Mesenchymal stem cell (in vitro differentiated cells and primary cell): Measurements from ENCODE around the gene CA10.

ENCODE experiments used
- DNase-seq: peaks from one replicate; pipeline ENCODE4 v3.0.0-alpha.2; 2013
- H2AFZ ChIP-seq: one replicate; pipeline ENCODE4 v1.6.1; 2013; ENCODE audit warnings: low read depth, mild to moderate bottlenecking, control low read depth, inconsistent platforms, low read length, moderate library complexity
- H2AK5ac ChIP-seq: 2 replicates; pipeline ENCODE4 v1.6.1; 2013; ENCODE audit warnings: low read length, moderate library complexity, mild to moderate bottlenecking, inconsistent platforms; ENCODE audit not compliant: severe bottlenecking
- H2BK120ac ChIP-seq: one replicate; pipeline ENCODE4 v1.6.1; 2013; ENCODE audit warnings: low read depth, mild to moderate bottlenecking, inconsistent platforms, low read length, moderate library complexity
- H2BK12ac ChIP-seq, 2 experiments: one replicate each; pipeline ENCODE4 v1.6.1; 2013; ENCODE audit warnings: inconsistent platforms in 2 of 2, low read length in 2 of 2, mild to moderate bottlenecking in 2 of 2, moderate library complexity in 2 of 2, control low read depth in 1 of 2
- H2BK15ac ChIP-seq: one replicate; pipeline ENCODE4 v1.6.1; 2013; ENCODE audit warnings: mild to moderate bottlenecking, low read depth, inconsistent platforms; ENCODE audit not compliant: poor library complexity, severe bottlenecking
- H2BK5ac ChIP-seq: 2 replicates; pipeline ENCODE4 v1.6.1; 2013; ENCODE audit warnings: low read depth, mild to moderate bottlenecking, low read length, control low read depth, inconsistent platforms; ENCODE audit not compliant: poor library complexity, severe bottlenecking
- H3K14ac ChIP-seq, 2 experiments: one replicate each; pipeline ENCODE4 v1.6.1; 2013; ENCODE audit warnings: inconsistent platforms in 2 of 2, low read length in 2 of 2, control low read depth in 1 of 2, mild to moderate bottlenecking in 1 of 2, moderate library complexity in 1 of 2
- H3K18ac ChIP-seq, 2 experiments: one replicate each; pipeline ENCODE4 v1.6.1; 2013; ENCODE audit warnings: inconsistent platforms in 2 of 2, low read length in 2 of 2, control low read depth in 1 of 2, low read depth in 1 of 2, mild to moderate bottlenecking in 1 of 2
- H3K23ac ChIP-seq, 2 experiments: one replicate each; pipeline ENCODE4 v1.6.1; 2013; ENCODE audit warnings: inconsistent platforms in 2 of 2, low read length in 2 of 2, mild to moderate bottlenecking in 2 of 2, moderate library complexity in 2 of 2, control low read depth in 1 of 2
- H3K27ac ChIP-seq: 2 replicates; pipeline ENCODE4 v1.5.1; 2013; ENCODE audit warnings: mild to moderate bottlenecking, moderate library complexity, low read length, control low read depth, inconsistent platforms; ENCODE audit not compliant: poor library complexity, severe bottlenecking
- H3K27me3 ChIP-seq, 2 experiments: 2 replicates each; pipeline versions ENCODE4 v1.6.1 to v1.7.0; 2013; ENCODE audit warnings: low read length in 2 of 2, mild to moderate bottlenecking in 2 of 2, moderate library complexity in 2 of 2, control low read depth in 1 of 2, inconsistent platforms in 1 of 2; ENCODE audit not compliant: control insufficient read depth in 1 of 2, insufficient read depth in 1 of 2
- H3K36me3 ChIP-seq, 2 experiments: 2 replicates each; pipeline versions ENCODE4 v1.6.1 to v1.7.0; 2013; ENCODE audit warnings: low read length in 2 of 2, control low read depth in 1 of 2, inconsistent platforms in 1 of 2, low read depth in 1 of 2, mild to moderate bottlenecking in 1 of 2; ENCODE audit not compliant: insufficient read depth in 2 of 2, control insufficient read depth in 1 of 2
- H3K4ac ChIP-seq, 2 experiments: one replicate each; pipeline ENCODE4 v1.6.1; 2013; ENCODE audit warnings: inconsistent platforms in 2 of 2, low read length in 2 of 2, mild to moderate bottlenecking in 2 of 2, moderate library complexity in 2 of 2, control low read depth in 1 of 2, low read depth in 1 of 2
- H3K4me1 ChIP-seq: 2 replicates; pipeline ENCODE4 v1.6.1; 2013; ENCODE audit warnings: low read depth, low read length, control low read depth; ENCODE audit not compliant: control insufficient read depth, insufficient read depth
- H3K4me2 ChIP-seq: 2 replicates; pipeline ENCODE4 v1.6.1; 2013; ENCODE audit warnings: low read length, mild to moderate bottlenecking, inconsistent platforms; ENCODE audit not compliant: poor library complexity, severe bottlenecking
- H3K4me3 ChIP-seq, 2 experiments: 2 replicates each; pipeline versions ENCODE4 v1.5.1 to v1.7.0; 2013; ENCODE audit warnings: low read length in 2 of 2, mild to moderate bottlenecking in 2 of 2, control low read depth in 1 of 2, low read depth in 1 of 2; ENCODE audit not compliant: insufficient read depth in 1 of 2
- H3K79me1 ChIP-seq: replicated peaks from 2 replicates; pipeline ENCODE4 v1.6.1; 2013; ENCODE audit warnings: mild to moderate bottlenecking, control low read depth, low read length, inconsistent platforms; ENCODE audit not compliant: poor library complexity, severe bottlenecking
- H3K9ac ChIP-seq: 2 replicates; pipeline ENCODE4 v1.7.0; 2013; ENCODE audit warnings: mild to moderate bottlenecking, low read length, moderate library complexity
- H3K9me3 ChIP-seq: 2 replicates; pipeline ENCODE4 v1.7.0; 2013; ENCODE audit warnings: mild to moderate bottlenecking, low read length; ENCODE audit not compliant: control insufficient read depth
- H4K8ac ChIP-seq: one replicate; pipeline ENCODE4 v1.6.1; 2013; ENCODE audit warnings: inconsistent platforms, mild to moderate bottlenecking, low read length, moderate library complexity
- H4K91ac ChIP-seq: one replicate; pipeline ENCODE4 v1.6.1; 2013; ENCODE audit warnings: mild to moderate bottlenecking, low read length, inconsistent platforms
- WGBS: methylation state at CpG from one replicate; pipeline ENCODE4 v1.1.7; 2013; ENCODE audit warnings: mixed read lengths; 5-methylcytosine and 5-hydroxymethylcytosine counted together

The CA10 gene

DNA sequence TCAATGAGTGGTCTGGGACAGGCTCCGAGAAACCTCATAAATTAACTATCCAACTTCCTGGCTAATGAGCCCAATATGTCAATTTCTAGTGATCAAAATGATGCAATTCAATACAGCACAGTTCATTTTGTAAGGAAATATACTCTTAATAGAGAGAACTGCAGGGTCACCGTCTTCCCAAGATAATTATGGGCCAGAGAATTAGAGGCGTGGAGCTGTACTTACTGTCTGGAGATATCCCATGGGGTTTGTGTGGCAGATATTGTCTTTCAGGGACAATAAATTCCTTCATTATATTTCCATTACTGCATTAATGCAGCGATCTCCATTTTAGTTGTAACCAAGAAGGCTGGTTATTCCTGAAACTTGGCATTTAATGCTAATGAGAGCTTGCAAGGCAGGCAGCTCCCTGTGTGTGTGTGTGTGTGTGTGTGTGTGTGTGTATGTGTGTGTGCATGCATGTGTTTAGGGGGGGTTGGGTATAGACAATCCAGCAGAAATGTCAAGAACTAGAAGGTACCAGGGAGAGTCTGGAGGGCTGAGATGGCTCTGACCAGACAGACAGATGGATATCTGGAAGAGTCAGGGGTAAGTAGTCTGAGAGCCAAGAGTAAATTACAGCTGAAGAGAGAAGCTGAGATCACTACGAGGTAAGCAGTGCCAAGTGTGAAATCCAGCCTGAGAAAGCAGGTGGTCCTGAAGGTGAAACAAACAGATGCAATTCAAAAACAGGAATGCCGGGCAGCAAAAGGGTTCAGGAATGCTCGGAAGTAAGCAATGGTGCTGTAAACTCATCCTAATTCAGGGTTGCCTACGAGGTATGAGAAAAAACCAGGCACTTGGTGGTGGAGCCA, 393.0 kb downstream of the CA10 start:
- Histone ChIP-seq H3K4ac (no peak overlapping the region), H3K14ac (no peak overlapping the region), H2BK120ac (no peak overlapping the region), H2AFZ (no peak overlapping the region), H3K27me3 (peaks cover 0 to 6% of the 10 kb centered on the region in 2 experiments), H3K27ac (no peak overlapping the region), H4K91ac (no peak overlapping the region), H2AK5ac (no peak overlapping the region), H3K23ac (no peak overlapping the region), H2BK12ac (no peak overlapping the region), H3K4me3 (no peak overlapping the region), H3K4me1 (no peaks in the 10 kb centered on the region), H3K79me1 (no peaks in the 10 kb centered on the region), H3K9me3 (no peaks in the 10 kb centered on the region), H3K18ac (no peak overlapping the region), H2BK15ac (no peak overlapping the region), H2BK5ac (no peak overlapping the region), H3K36me3 (no peaks in the 10 kb centered on the region), H4K8ac (no peak overlapping the region), H3K4me2 (no peak overlapping the region), H3K9ac (no peak overlapping the region)
- WGBS, result 57% methylated on average over 6 of the region's 8 CpGs
- no peak for DNase-seq

DNA sequence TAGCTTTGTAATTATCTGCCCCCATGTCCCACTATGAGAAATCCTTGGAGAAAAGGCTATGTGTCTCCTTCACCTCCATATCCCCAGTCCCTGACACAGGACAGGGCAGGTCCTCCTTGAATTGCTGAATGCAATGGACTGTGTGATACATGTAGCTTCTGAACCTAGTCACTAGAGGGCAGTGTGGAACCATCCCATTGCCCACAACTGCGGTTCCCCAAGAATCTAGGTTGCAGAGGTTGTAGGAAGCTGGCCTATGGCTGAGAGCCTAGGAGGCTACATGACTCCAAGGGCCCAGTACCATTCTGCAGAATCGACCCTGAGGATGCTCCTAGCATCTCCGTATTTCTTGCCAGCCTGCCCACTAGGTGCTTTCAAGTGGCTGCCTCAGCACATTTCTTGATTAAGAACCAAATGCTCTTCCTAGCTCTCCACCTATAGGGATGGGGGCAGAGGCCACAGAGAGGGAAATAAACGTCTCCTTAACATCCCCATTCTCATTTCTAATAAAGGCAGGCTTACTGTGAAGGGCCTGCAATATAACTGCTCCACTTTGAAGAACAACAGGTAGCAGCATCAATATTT, 394.0 kb downstream of the CA10 start:
- peaks cover 0 to 6% of the 10 kb centered on the region in 2 experiments for H3K27me3 ChIP-seq
- no peak overlapping the region for H3K4me3 ChIP-seq
- H2BK15ac ChIP-seq, result no peak overlapping the region
- H3K27ac ChIP-seq, result no peak overlapping the region
- H3K79me1 ChIP-seq, result no peaks in the 10 kb centered on the region
- no peaks in the 10 kb centered on the region for H3K9me3 ChIP-seq
- peak; percentile 47 for DNase-seq
- no peak overlapping the region for H3K14ac ChIP-seq
- H2AFZ ChIP-seq, result no peak overlapping the region
- H3K4me2 ChIP-seq, result no peak overlapping the region
- no peak overlapping the region for H3K23ac ChIP-seq
- H2BK5ac ChIP-seq, result no peak overlapping the region
- 11% methylated on average over 3 of the region's 4 CpGs for WGBS
- no peak overlapping the region for H2BK120ac ChIP-seq
- no peaks in the 10 kb centered on the region for H3K36me3 ChIP-seq
- no peak overlapping the region for H3K9ac ChIP-seq
- H2BK12ac ChIP-seq, result no peak overlapping the region
- no peak overlapping the region for H2AK5ac ChIP-seq
- no peaks in the 10 kb centered on the region for H3K4me1 ChIP-seq
- H4K8ac ChIP-seq, result no peak overlapping the region
- no peak overlapping the region for H3K18ac ChIP-seq
- no peak overlapping the region for H3K4ac ChIP-seq
- no peak overlapping the region for H4K91ac ChIP-seq

DNA sequence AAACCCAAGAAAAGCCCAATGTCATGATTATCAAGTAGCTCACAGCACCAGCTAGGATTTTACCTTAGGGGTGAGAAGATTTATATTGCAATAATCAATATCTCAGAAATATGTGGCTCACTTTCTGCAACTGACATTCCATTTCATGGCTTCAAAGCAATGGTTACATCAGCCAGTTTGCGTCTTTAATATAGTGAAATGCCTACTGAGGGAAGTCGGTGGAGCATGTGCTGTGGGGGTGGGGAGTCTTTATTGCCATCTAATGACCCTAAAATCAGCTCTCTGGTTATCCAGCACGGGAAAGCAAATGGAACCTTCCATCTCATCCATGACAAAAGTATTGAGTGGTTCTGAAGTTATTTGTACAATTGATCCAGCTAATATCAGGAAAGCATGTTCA, 395.5 kb downstream of the CA10 start:
- no peak overlapping the region for H2BK12ac ChIP-seq
- no peak overlapping the region for H2AFZ ChIP-seq
- no peak overlapping the region for H3K4ac ChIP-seq
- H4K91ac ChIP-seq, result no peak overlapping the region
- no peaks in the 10 kb centered on the region for H3K36me3 ChIP-seq
- H2BK5ac ChIP-seq, result no peak overlapping the region
- H3K4me1 ChIP-seq, result no peaks in the 10 kb centered on the region
- no peak overlapping the region for H3K23ac ChIP-seq
- H2BK15ac ChIP-seq, result no peak overlapping the region
- no peaks in the 10 kb centered on the region for H3K9me3 ChIP-seq
- H3K9ac ChIP-seq, result no peak overlapping the region
- no peak overlapping the region for H2AK5ac ChIP-seq
- no peak overlapping the region for H4K8ac ChIP-seq
- no peak overlapping the region for H3K27ac ChIP-seq
- no peak overlapping the region for H2BK120ac ChIP-seq
- H3K18ac ChIP-seq, result no peak overlapping the region
- H3K4me3 ChIP-seq, result no peak overlapping the region
- no peaks in the 10 kb centered on the region for H3K79me1 ChIP-seq
- WGBS, result no CpG with 5 or more reads among the region's 3 CpGs
- no peak for DNase-seq
- H3K14ac ChIP-seq, result no peak overlapping the region
- peaks cover 0 to 6% of the 10 kb centered on the region in 2 experiments for H3K27me3 ChIP-seq
- no peak overlapping the region for H3K4me2 ChIP-seq

DNA sequence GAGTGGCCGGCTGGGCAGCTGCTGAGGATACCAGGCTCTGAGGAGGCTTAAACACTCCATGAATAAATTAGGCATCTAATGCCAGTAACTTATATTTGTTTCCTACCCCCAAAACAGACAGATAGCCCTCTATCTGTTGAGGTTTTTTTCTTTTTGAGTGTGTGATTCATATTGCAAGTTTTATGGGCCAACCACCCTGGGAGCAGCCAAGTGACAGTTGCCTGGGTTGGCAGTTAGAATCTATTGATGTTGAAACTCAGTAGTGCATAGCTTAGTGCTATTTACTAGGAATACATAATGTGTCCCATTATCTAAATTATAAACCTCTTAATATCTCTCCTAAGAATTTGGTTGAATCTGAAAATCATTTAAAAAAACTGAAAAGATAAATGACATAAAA, 397.4 kb downstream of the CA10 start:
- no peaks in the 10 kb centered on the region for H3K36me3 ChIP-seq
- H3K79me1 ChIP-seq, result no peaks in the 10 kb centered on the region
- peaks cover 0 to 5% of the 10 kb centered on the region in 2 experiments for H3K27me3 ChIP-seq
- H2BK15ac ChIP-seq, result no peak overlapping the region
- DNase-seq, result no peak
- no peak overlapping the region for H2AFZ ChIP-seq
- H2BK120ac ChIP-seq, result no peak overlapping the region
- H3K9me3 ChIP-seq, result no peaks in the 10 kb centered on the region
- H3K18ac ChIP-seq, result no peak overlapping the region
- H2BK5ac ChIP-seq, result no peak overlapping the region
- no peak overlapping the region for H4K91ac ChIP-seq
- no peak overlapping the region for H3K4me3 ChIP-seq
- no peak overlapping the region for H2BK12ac ChIP-seq
- no peak overlapping the region for H3K27ac ChIP-seq
- no peak overlapping the region for H4K8ac ChIP-seq
- 100% methylated on average over 1 of the region's 1 CpG for WGBS
- no peaks in the 10 kb centered on the region for H3K4me1 ChIP-seq
- H3K4ac ChIP-seq, result no peak overlapping the region
- no peak overlapping the region for H3K9ac ChIP-seq
- H3K23ac ChIP-seq, result no peak overlapping the region
- H3K14ac ChIP-seq, result no peak overlapping the region
- H2AK5ac ChIP-seq, result no peak overlapping the region
- H3K4me2 ChIP-seq, result no peak overlapping the region
